NCI-H1436 treated with DMSO at 0.1 percent for 48 hours (cell line): ENCODE results near the gene AXIN2.

ENCODE experiments used
- DNase-seq: peaks from one replicate; lab custom pipeline; 2025; lab: John Stamatoyannopoulos, UW

Gene AXIN2, protein sequence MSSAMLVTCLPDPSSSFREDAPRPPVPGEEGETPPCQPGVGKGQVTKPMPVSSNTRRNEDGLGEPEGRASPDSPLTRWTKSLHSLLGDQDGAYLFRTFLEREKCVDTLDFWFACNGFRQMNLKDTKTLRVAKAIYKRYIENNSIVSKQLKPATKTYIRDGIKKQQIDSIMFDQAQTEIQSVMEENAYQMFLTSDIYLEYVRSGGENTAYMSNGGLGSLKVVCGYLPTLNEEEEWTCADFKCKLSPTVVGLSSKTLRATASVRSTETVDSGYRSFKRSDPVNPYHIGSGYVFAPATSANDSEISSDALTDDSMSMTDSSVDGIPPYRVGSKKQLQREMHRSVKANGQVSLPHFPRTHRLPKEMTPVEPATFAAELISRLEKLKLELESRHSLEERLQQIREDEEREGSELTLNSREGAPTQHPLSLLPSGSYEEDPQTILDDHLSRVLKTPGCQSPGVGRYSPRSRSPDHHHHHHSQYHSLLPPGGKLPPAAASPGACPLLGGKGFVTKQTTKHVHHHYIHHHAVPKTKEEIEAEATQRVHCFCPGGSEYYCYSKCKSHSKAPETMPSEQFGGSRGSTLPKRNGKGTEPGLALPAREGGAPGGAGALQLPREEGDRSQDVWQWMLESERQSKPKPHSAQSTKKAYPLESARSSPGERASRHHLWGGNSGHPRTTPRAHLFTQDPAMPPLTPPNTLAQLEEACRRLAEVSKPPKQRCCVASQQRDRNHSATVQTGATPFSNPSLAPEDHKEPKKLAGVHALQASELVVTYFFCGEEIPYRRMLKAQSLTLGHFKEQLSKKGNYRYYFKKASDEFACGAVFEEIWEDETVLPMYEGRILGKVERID

DNA sequence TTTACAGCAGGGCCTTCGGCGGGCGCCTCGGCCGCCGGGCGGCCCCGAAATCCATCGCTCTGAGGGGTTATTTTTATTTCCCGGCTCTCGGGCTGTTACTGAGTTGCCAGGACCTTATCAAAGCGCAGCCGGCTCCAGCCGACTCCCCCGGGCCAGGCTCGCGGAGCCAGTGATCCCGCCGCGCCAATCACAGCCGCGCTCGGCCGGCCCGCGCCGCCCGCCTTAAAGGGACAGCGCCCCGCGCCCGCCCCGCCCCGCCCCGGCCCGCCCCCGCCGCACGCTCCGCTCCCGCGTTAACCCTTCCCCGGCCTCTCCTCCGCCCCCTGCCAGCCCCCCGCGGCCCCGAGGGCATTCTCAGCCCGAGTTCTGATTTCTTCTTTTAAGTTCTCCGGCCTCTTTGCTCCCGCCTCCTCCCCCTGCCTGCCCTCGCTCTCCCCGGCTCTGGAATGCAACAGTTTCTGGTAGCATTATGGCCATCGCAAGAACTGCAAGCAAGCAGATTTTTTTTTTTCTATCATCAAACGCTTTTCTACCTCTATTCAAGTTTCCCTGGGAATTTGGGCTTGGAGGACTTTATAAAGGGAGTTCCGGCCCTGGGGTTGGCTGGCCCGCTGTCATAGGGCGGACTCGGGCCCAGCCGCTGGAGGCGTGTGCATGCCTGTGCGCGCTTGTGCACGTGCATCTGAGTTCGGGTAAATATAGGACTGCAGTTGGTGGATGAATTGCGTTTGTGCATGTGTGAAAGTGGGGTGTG is at the start of gene AXIN2:
Gene AXIN2, minus strand, starts transcription at position 197 of the 754 bp plus-strand sequence. CDS start 3,028 bp downstream, outside the sequence.
- DNase-seq: peak; percentile 47

DNA sequence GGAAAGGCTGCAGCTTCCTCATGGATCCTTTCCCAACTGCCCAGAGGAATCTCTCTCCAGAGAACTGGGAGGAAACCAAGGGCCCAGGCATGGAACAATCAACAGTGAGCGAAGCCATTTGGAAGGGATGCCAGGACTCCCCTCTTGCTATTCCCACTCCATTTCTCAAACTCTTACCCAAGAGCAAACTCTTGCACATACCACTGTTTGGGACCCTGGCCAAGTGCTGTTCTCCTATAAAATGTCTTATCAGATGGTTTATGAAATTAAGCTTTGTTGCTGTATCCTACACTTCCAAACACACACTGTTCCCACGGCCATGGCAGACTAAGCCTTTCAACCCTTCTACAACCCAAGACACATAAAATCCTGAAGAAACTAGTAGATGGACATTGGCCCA is 48.3 kb upstream of the AXIN2 start:
- no peak for DNase-seq

DNA sequence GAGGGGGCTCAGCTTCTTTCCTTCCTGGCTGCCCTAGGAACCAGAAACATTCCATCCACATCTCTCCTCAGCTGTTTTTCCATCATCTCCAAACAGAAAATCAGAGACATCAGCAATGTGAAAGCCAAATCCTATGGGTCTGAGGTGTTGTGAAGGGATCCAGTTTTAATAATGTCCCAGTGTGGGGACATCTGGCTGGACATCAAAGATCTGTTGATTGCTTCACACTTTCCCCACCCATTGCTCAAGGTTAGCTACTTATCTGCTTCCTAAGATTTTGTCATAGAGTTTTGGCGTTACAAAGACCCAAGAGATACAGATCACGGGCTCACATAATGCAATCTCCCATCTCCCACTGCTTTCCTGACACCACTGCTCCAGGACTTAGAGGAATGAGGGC is 47.8 kb upstream of the AXIN2 start:
- no peak for DNase-seq

DNA sequence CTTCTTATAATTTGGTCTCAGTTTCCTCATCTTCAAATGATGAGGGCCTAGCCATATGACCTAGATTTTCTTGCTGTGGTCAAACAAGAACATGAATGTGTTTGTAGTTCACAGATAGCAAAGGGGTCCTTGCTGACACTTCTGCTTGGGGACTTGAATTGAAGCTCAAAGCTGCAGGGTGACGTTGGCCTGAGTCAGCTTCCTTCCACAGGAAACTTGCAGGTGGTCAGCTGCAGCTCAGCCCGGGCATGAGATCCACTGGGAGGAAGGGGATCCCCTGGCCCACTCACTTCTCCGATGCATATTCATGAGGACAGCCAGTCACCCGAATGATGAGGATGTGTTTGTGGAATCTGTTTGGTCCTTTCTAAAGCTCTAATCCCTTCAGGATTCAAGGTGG is 42.6 kb upstream of the AXIN2 start:
- no peak for DNase-seq

DNA sequence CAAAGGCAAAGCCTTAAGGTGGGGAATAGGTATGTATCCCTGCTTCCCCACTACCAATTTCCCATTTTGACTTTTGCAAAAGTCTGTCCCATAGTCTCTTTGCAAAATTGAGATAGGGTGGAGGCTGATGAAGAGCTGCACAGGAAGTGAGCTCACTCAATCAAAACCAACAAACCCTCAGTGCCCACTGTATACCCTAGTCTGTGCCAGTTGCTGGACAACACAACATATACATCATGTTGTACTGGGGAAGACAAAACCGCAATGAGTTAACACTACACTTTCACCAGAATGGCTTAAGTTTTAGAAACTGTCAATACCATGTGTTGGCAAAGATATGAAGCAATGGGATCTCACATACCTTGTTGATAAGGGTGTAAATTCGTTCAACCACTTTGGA is 40.4 kb upstream of the AXIN2 start:
- DNase-seq: no peak

DNA sequence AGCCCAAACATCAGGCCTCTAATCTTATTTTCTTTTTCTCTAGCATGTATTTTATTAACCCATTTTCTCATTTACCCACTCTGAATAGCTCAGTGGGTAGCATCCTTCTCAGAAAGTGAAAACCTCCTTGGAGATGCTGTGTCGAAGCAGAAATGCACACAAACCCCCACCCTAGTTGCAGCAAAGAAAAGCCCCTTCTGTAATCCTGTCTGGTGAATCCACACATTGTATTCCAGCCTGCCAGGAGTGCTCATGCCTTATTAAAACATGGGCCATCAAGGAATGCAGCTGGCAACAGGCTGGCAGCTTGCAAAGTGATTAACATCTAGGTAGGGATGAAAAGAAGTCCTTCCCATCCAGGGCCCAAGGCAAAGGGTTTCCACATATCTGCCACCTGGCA is 39.7 kb upstream of the AXIN2 start:
- DNase-seq: no peak

DNA sequence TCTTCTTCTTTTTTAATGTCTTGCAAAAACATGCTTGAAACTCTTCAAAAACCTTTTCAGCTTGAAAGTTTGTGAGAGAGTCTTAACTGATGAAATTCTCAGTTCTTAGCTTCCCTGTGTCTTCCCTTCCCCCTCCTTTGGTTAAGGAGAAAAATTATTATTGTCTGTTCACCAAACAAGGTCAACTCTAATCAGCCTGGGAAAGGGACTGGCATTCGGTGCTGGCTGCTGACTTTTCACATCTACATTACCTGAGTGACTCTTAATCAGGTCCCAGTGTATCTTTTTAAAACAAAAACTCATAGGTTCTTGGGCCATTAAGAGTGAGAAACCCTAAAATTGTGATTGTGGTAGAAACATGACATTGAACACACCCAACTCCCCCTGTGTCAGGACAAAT is 39.1 kb upstream of the AXIN2 start:
- DNase-seq: no peak

DNA sequence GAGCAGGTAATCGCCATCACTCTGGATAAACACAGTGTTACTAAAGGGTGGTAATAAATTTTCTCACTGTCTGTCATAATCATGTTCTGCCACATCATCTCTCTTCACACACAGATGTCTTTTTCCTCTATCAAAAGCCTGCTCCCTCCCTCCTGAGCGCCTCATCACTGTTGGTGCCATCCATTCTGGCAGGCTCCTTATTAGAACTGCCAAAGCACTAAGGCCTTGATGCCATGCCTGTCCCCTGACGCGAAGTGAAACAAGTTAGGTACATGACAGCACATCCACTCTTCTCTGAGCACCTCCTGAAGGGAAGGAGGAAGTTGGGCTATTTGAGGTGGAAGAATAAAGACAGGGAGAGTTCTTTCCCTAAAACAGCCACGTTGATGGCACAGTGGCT is 38.2 kb upstream of the AXIN2 start:
- no peak for DNase-seq

DNA sequence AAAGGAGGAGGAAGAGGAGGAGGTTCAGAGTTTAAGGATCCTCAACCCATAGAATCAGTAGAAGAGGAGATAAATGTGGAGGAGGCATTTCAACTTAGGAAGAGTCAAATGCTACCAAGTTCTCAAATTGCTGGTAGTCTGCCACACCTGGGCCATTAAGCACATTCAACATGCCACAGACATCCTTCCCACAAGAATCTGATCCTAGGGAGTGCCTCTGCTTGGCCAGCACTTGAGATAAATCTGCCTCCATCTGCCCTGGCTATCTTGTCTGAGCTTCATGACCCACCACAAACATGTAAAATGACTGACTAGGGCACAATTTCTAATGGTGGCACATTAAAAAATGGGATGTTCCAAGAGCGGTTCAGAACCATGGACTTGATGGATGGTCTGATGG is 37.3 kb upstream of the AXIN2 start:
- no peak for DNase-seq

DNA sequence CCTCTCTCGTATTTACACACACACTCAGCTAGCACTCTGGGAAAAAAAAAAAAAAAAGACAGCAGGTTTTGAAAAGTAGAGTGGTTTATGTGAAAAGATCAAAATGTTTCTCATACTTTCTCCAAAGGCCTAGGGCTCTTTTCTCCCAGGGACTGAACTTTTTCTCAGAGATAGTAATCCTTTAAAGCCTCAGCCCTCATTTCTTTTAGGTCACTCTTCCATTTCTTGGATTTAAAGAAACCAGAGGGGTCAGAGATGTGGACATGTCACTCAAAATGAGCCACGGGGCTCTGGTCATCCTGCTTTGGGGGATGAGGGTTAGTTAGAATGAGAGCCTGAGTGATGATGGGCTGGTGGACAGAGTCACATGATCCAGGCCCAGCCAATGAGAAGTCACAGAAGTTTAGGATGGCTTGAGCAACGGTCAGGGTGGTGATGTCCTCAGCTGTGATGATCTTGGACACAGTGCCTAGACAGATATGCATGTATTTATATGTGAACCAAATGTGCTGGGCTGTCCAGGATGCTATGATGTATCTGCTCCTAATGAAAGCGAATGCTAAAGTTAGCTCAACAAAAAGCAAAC is 33.7 kb upstream of the AXIN2 start:
- DNase-seq: no peak

DNA sequence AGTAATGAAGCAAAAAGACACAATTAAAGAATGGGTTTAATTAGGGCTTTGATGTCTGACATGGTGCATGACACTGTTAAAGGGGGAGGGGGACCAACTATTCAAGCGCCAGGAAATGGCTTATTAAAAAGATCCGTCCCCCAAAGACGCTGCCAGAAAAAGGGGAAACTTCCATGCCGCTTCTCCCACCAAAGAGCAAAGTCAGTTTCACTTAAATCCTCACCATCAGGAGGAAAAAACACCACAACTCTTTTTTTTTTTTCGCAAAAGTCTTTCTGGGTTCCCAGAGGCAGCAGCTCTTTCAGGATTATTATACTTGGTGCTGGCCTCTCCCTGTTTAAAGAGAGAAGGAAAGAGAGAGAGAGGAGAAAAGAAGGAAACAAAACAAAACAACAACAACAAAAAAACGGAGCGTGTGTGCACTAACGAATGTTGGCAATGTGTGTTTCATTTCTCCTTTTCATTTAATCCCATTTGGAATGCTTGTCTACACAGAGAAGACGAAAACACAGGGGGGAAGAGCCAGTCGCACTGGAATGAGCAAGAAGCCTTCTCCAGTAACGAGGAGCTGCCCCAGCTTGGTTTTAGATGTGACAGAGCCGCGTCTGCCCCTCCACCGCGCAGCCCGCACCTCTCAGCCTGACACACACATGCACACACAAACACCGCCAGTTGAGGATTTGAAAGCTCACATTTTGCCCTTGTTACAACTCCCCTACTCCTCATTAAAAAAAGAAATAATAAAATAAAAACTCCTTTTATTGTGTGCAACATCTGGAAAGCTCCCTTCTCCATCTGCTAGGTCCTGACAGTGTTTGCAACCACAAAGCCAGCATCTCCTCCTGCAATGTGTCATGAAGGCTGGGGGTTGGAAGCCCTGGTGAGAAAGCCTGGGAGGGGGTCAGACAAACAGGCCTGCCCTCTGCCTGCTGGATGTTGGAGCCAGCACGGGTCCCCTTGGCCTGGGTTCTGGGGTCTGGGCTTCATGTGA is 32.7 kb upstream of the AXIN2 start:
- no peak for DNase-seq

DNA sequence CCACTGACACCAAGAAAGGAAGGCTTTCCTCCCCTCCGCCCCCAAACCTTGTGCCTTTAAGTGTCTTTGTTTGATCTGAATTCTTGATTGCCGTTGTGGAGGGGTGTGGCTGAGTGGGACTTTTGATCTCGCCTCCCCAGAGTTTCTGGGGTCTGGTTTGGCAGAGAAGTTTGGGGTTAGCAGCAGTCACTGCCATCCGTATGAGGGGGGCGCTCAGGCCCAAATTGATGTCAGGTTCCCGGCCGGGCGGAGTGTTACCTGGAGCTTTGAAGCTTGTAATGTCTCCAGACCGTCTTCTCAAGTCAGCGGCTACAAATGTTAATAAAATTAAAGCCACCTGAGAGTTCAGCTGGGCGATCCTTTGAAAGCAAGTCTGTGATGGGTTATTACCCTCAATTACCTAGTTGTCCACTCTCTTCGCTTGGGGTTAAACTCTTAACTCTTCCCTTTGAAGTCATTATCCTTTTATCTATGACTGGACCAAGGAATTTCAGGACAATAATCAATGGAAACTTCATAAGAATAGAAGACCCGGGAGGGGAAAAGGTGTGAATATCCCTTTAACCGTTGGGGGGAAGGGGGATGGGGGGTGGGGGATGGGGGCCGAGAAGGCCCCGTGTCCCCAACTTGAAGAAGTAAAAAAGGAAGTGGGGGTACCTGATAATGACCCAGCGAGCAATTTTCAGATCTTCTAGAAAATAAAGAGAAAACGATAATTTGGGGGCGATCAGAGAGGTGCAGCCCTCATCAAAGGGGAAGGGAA is 31.8 kb upstream of the AXIN2 start:
- DNase-seq: no peak

DNA sequence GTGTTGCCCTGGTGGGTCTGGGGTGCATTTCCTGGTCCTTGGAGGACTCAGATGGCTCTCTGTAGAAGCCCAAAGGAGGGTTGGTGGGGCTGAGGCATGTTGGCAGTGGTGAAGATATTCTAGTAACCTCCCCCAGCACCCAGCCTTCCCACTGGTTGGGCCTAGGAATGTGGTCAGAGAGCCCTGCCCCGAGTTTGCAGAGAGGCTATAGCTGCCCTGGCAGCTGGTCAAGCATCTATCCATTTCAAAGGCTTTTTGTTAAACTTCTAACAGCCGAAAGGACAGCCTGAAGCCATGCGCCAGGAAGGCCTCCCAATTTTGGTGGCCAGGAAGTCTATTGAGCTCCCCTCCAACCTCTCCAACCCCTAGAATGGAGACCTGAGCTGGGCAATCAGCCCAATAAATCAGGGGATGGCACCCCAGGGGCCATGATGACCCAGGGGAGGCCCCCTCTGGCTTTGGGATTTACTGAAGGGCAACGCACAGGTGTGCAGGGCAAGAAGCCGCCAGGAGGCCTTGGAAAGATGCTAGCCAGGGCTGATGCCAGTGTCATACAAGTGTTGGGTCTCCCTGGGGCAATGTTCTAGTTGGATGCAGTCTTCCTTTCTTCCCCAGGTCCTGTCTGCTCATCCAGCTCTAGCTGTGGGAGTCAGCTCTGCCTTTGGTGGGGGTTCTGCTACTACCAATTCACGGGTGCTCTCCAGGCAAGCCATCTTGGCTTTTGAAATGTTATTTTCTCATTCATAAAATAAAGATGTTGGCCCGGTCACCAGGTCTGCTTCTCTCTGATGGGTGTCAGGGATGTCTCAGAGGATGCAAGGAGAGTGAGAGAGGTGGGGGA is 30.9 kb upstream of the AXIN2 start:
- no peak for DNase-seq

DNA sequence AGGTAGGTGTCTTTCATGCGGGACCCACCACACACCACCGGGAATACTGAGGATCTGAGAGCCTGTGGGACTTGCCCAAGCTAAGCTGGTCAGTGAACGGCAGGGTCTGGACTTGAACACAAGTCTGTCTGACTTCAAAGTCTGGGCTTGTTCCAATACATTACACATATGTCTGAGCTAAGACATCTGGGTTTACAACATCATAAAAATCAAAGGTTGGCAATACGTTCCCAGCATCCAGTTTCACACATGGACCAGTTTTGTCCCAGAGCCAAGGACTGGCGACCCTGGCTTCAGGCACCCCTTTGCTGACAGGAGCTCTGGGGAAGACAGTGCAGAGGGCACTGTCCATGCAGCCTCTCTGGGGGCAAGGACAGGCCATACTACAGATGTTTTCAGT is 27.9 kb upstream of the AXIN2 start:
- no peak for DNase-seq

DNA sequence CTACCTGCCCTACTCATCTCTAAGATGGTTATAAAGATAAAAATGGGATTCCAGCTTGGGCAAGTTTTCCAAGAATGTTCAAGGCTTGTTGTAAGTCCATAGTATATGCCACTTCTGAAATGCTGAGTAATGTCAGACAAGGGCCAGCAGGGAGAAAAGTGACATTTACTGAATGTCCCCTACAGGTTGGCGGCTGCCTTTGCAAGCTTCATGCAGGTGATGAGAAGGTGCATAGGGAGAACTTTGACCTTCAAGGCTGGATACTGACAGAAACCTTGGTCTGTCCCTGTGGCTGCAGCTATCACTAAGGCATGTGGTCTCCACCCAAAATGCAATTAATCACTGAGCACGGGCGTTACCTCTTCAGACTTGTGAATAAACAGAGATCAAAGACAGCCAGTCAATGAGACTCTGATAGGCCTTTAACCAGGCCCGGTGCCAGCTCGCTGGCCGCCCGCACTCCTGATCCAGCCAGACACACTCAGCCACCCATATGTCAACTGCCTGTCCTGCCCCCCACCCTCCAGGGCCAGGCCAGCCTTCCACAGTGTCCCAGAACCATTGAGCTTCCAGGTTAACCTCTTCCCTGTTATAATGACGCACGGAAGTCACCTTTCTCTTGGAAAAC is 26.8 kb upstream of the AXIN2 start:
- no peak for DNase-seq

DNA sequence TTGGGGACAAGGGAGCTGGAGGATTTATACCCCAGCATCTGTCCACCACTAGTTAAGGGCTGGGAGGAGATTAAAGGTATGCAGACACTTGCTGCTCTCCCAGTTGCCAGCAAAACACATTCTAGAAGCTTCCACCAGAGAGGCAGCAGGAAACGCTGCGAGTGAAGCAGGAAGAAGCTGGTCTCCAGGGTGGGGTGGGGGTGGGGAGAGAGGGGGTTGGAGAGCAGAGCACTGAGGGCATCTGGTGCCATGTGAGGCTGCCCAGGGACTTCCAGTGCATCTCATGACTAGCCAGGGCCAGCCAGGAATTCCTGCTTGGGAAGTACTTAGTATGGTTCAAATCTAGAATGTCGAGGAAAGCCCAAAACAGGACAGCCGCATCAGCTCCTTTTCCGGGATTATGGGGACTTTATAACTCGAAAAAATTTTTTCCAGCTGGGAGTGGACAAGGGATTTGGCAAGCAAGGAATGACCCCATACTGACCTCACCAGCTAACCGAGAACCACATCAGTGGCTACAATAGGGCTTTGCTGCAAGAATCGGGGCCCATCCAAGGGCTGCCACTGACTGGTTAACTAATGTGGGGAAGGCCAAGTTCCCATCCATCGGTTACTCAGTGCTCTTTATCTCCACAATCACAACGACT is 26.2 kb upstream of the AXIN2 start:
- no peak for DNase-seq

DNA sequence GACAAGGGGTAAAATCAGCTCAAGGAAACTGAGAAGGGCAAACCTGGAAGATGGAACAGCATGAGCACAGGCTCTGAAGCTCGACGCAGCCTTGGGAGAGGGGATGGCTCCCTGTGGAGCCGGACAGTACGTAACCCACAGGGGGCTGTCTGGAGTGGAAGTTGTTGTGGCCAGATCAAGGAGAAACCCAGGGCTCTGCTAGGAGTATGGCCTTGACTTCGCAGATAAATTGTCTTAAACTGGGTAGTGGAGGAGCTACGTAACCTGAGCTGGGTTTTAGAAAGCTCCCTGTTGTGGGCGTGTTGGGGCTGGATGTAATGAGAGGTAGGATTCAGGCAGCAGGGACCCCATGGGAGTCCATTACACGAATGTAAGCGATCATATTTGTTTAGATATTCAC is 25.5 kb upstream of the AXIN2 start:
- DNase-seq: peak; percentile 15
